Keratinocyte (primary cell): ENCODE data around the gene SLPI.

ENCODE experiments used
- CTCF ChIP-seq, 3 experiments: IDR thresholded peaks in 1 of 3; conservative IDR thresholded peaks in 1 of 3; optimal IDR thresholded peaks in 1 of 3; 2 replicates in 2 of 3; 3 replicates in 1 of 3; pipeline versions ENCODE3 to v1.5.1; 2011; ENCODE audit warnings: low read length in 3 of 3, mild to moderate bottlenecking in 3 of 3, moderate library complexity in 2 of 3, control low read depth in 1 of 3, inconsistent platforms in 1 of 3; ENCODE audit not compliant: insufficient read depth in 2 of 3; ENCODE audit errors: extremely low read depth in 1 of 3
- EZH2 ChIP-seq: IDR thresholded peaks from one replicate; pipeline ENCODE4 v1.6.1; 2012; ENCODE audit warnings: inconsistent platforms, mild to moderate bottlenecking, low read length, moderate library complexity

GRCh38 chr20:45292343-45292742, 38.0 kb upstream of the SLPI start:
- TF ChIP-seq CTCF (optimal IDR thresholded peaks at IDR 0.05 in 1 of 3, IDR thresholded peaks at IDR 0.05 in 1 of 3, conservative IDR thresholded peaks at IDR 0.05 in 1 of 3; ENCODE audit: extremely low read depth in 1 of 3, insufficient read depth in 2 of 3, low read length in 3 of 3) (no peak), EZH2 (no peak)
